Endothelial cell of umbilical vein (primary cell): ENCODE measurements around the gene LEO1. TPM values are rescaled to one million over a fixed set of nuclear protein-coding genes. Genes with fewer than 3 reads are reported as not detected.

Experiments used
- BruUV-seq: library from RNA; stranded (reverse); fragments of 400-500 nt; replicated peaks from 2 replicates; lab custom pipeline; 2021; lab: Mats Ljungman, UMichigan
- CTCF ChIA-PET: fragments of 300-600, 350-600 bp; sonication (Branson Sonifier 250); formaldehyde crosslinking; loops from one replicate; lab custom pipeline; 2021; ENCODE audit warnings: antibody characterized with exemption, inconsistent platforms; lab: Charles Lee
- POLR2A ChIA-PET: fragments of 300-600, 350-600 bp; sonication (Branson Sonifier 250); formaldehyde crosslinking; loops from one replicate; lab custom pipeline; 2021; ENCODE audit warnings: antibody characterized with exemption, inconsistent platforms; lab: Charles Lee
- DNase-seq: peaks from one replicate; pipeline ENCODE4 v3.0.0-alpha.2; 2011; ENCODE audit warnings: low read depth, low spot score
- FAIRE-seq: peaks from 2 replicates; lab custom pipeline; 2011; peaks lifted over from hg19 to GRCh38; lab: Jason Lieb, UNC
- H2AFZ ChIP-seq: 2 replicates; pipeline ENCODE4 v1.6.0; 2012; ENCODE audit warnings: low read depth, low read length, control low read depth, inconsistent platforms
- H3K27ac ChIP-seq: 2 replicates; pipeline ENCODE4 v1.5.1; 2011; ENCODE audit warnings: low read depth, mild to moderate bottlenecking, control low read depth, low read length, moderate library complexity; ENCODE audit not compliant: insufficient read depth
- H3K27me3 ChIP-seq, 2 experiments: 2 replicates each; pipeline versions ENCODE4 v1.6.0 to v1.6.1; 2011; ENCODE audit warnings: low read length in 2 of 2, mixed read lengths in 1 of 2; ENCODE audit not compliant: control insufficient read depth in 2 of 2, insufficient read depth in 2 of 2
- H3K36me3 ChIP-seq, 2 experiments: 2 replicates in 1 of 2; 3 replicates in 1 of 2; pipeline ENCODE4 v1.5.1; 2011; ENCODE audit warnings: low read length in 2 of 2, mild to moderate bottlenecking in 1 of 2, moderate library complexity in 1 of 2; ENCODE audit not compliant: control insufficient read depth in 2 of 2, insufficient read depth in 2 of 2; ENCODE audit errors: extremely low read depth in 1 of 2
- H3K4me1 ChIP-seq: 3 replicates; pipeline ENCODE4 v1.5.1; 2011; ENCODE audit warnings: mild to moderate bottlenecking, low read length; ENCODE audit not compliant: control insufficient read depth, insufficient read depth; ENCODE audit errors: extremely low read depth
- H3K4me2 ChIP-seq: 2 replicates; pipeline ENCODE4 v1.6.1; 2011; ENCODE audit warnings: low read length, control low read depth, mixed read lengths; ENCODE audit not compliant: insufficient read depth
- H3K4me3 ChIP-seq, 3 experiments: fragments of 200-600 bp in 1 of 3; sonication (generic), shearing (Covaris generic) in 1 of 3; replicated peaks in 1 of 3; 2 replicates each; pipeline ENCODE4 v1.5.1; 2011 to 2016; ENCODE audit warnings: control low read depth in 3 of 3, low read length in 3 of 3, mild to moderate bottlenecking in 2 of 3, inconsistent platforms in 1 of 3, low read depth in 1 of 3, moderate library complexity in 1 of 3; ENCODE audit not compliant: insufficient read depth in 1 of 3
- H3K79me2 ChIP-seq: 2 replicates; pipeline ENCODE4 v1.6.0; 2012; ENCODE audit warnings: low read length, inconsistent platforms; ENCODE audit not compliant: control insufficient read depth, insufficient read depth
- H3K9ac ChIP-seq: replicated peaks from 2 replicates; pipeline ENCODE3; 2011; ENCODE audit warnings: low read length, control low read depth; ENCODE audit not compliant: insufficient read depth; ENCODE audit errors: extremely low read depth
- H3K9me1 ChIP-seq: replicated peaks from 3 replicates; pipeline ENCODE4 v1.6.0; 2011; ENCODE audit warnings: mild to moderate bottlenecking, low read length; ENCODE audit not compliant: control insufficient read depth, insufficient read depth; ENCODE audit errors: extremely low read depth
- H3K9me3 ChIP-seq: replicated peaks from 2 replicates; pipeline ENCODE4 v1.5.1; 2012; ENCODE audit warnings: low read length, inconsistent platforms; ENCODE audit not compliant: control insufficient read depth, insufficient read depth
- H4K20me1 ChIP-seq: replicated peaks from 2 replicates; pipeline ENCODE3; 2011; ENCODE audit warnings: mild to moderate bottlenecking, low read length; ENCODE audit not compliant: control insufficient read depth, insufficient read depth; ENCODE audit errors: extremely low read depth
- EZH2 ChIP-seq: IDR thresholded peaks from 2 replicates; pipeline ENCODE4 v1.6.1; 2012; ENCODE audit warnings: borderline replicate concordance, low read depth, mild to moderate bottlenecking, moderate library complexity, low read length, inconsistent platforms; ENCODE audit not compliant: severe bottlenecking
- FOS ChIP-seq: IDR thresholded peaks from 2 replicates; pipeline ENCODE4 v1.6.1; 2011; ENCODE audit warnings: mild to moderate bottlenecking, low read length, moderate library complexity, borderline replicate concordance; ENCODE audit not compliant: insufficient read depth
- GATA2 ChIP-seq: IDR thresholded peaks from 2 replicates; pipeline ENCODE4 v1.7.0; 2011; ENCODE audit warnings: low read depth, mild to moderate bottlenecking, moderate library complexity, mixed read lengths, low read length; ENCODE audit not compliant: insufficient read length, insufficient read depth
- JUN ChIP-seq: IDR thresholded peaks from 2 replicates; pipeline ENCODE4 v1.6.1; 2011; ENCODE audit warnings: borderline replicate concordance, low read depth; ENCODE audit not compliant: insufficient read length, insufficient read depth
- MAX ChIP-seq: IDR thresholded peaks from 2 replicates; pipeline ENCODE4 v1.6.1; 2011; ENCODE audit not compliant: insufficient read depth, insufficient read length
- MYC ChIP-seq: IDR thresholded peaks from one replicate; pipeline ENCODE4 v1.6.1; 2011; ENCODE audit warnings: mild to moderate bottlenecking, low read depth, low read length
- POLR2A ChIP-seq: IDR thresholded peaks from 2 replicates; pipeline ENCODE4 v1.6.1; 2012; ENCODE audit warnings: low read depth, mild to moderate bottlenecking, control low read depth, low read length
- POLR2AphosphoS5 ChIP-seq: IDR thresholded peaks from 2 replicates; pipeline ENCODE4 v1.6.1; 2012; ENCODE audit warnings: low read depth, mild to moderate bottlenecking, control low read depth, low read length, moderate library complexity; ENCODE audit not compliant: insufficient read depth
- dilution Hi-C: fragments of 300-500 bp; cut with MboI; formaldehyde crosslinking; loops from one replicate; pipeline ENCODE4 v1.15.0; 2019; ENCODE audit warnings: low sequenced_read_pairs; ENCODE audit not compliant: extremely low pct_ligation_motif_present
- intact Hi-C: fragments of 100-400 bp; cut with micrococcal nuclease; formaldehyde crosslinking; loops from one replicate; pipeline ENCODE4 v1.10.0; 2022
- polyA plus RNA-seq, 4 experiments: library from polyadenylated mRNA; depleted of rRNA in 3 of 4; stranded (reverse) in 3 of 4; unstranded in 1 of 4; fragments of >200 nt; gene quantifications; 2 replicates each; pipeline versions ENCODE4 v1.2.1 to v1.2.3, GENCODE V29; 2011 to 2012; ENCODE audit warnings: missing spikeins in 1 of 4
- total RNA-seq: library from RNA; stranded (reverse); gene quantifications from 2 replicates; pipeline ENCODE4 v1.2.3, GENCODE V29; 2021
- TF ChIP-seq, protein P1 (sequence below), 2 donors: IDR thresholded peaks; 1 replicate in 1 of 2; 2 replicates in 1 of 2; pipeline ENCODE4 v1.5.1; 2011; ENCODE audit warnings: low read length in 2 of 2, mild to moderate bottlenecking in 2 of 2, moderate library complexity in 2 of 2, control low read depth in 1 of 2, inconsistent platforms in 1 of 2, low read depth in 1 of 2; ENCODE audit not compliant: insufficient read depth in 1 of 2; ENCODE audit errors: extremely low read depth in 1 of 2

LEO1 gene
- total and polyA plus RNA-seq, 2 donors (not counting 3 experiments of a cell fraction or from before 2014, with no cell fraction given), result 1.3 to 28.0 TPM

DNA sequence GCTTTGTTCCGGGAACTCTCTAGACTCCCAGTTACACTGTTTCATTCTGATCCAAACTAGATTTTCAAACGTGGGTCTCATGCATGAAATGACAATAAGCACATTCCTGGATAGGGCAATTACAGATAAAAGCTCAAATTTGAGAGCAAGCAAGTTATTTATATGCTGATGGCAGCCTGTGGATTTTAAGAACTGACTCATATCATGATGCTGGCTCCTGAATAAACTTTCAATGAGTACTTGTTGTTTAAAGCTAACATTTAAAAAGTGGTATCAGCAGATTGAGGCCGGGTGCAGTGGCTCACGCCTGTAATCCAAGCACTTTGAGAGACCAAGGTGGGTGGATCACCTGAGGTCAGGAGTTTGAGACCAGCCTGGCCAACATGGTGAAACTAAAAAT lies 66.6 kb downstream of the LEO1 start:
- DNase-seq (no peak), FAIRE-seq (no peak)
- no peak overlapping the region for H3K4me2 ChIP-seq
- no peaks in the 10 kb centered on the region for H3K4me1 ChIP-seq
- no peak overlapping the region for H3K27ac ChIP-seq
- no peaks in the 10 kb centered on the region for H4K20me1 ChIP-seq
- H3K79me2 ChIP-seq, result no peaks in the 10 kb centered on the region
- BruUV-seq, result no TSS peak
- CTCF ChIA-PET, result interaction anchor here (0.8 to 7.5 kb wide), 6 partner anchors 17 to 322 kb away, joined by 3 to 55 read pairs (median 3); no protein-coding TSS in a partner anchor
- H3K4me3 ChIP-seq, result no peak overlapping the region
- H2AFZ ChIP-seq, result no peak overlapping the region
- H3K9me1 ChIP-seq, result no peaks in the 10 kb centered on the region
- POLR2A ChIA-PET, result no interaction called here
- TF ChIP-seq POLR2AphosphoS5, result no peak
- intact Hi-C loops (loop anchor here (5.0 to 10.0 kb wide), 2 partner anchors 253 to 320 kb away; no protein-coding TSS in a partner anchor), dilution Hi-C loops (no loop called here)
- H3K27me3 ChIP-seq, result no peaks in the 10 kb centered on the region
- no peak overlapping the region for H3K9ac ChIP-seq
- peaks cover 2 to 7% of the 10 kb centered on the region in 2 experiments for H3K36me3 ChIP-seq
- no peaks in the 10 kb centered on the region for H3K9me3 ChIP-seq

GRCh38 chr15:51904421-51904820 lies 67.2 kb downstream of the LEO1 start:
- DNase-seq (no peak), FAIRE-seq (no peak)
- no peak overlapping the region for H3K4me3 ChIP-seq
- intact Hi-C loops, result loop anchor here (10.0 kb wide), 1 partner anchor 320 kb away; no protein-coding TSS in a partner anchor
- H3K27me3 ChIP-seq, result no peaks in the 10 kb centered on the region
- no peaks in the 10 kb centered on the region for H3K79me2 ChIP-seq
- no peaks in the 10 kb centered on the region for H3K4me1 ChIP-seq
- ChIA-PET CTCF (interaction anchor here (0.6 to 7.5 kb wide), 5 partner anchors 16 to 323 kb away, joined by 3 to 55 read pairs (median 5); no protein-coding TSS in a partner anchor), POLR2A (interaction anchor here (0.6 kb wide), 1 partner anchor 25 kb away, joined by 7 read pairs; no protein-coding TSS in a partner anchor)
- H3K27ac ChIP-seq, result no peak overlapping the region
- dilution Hi-C loops, result no loop called here
- no TSS peak for BruUV-seq
- H3K9ac ChIP-seq, result no peak overlapping the region
- TF ChIP-seq JUN (no peak), MAX (no peak), MYC (no peak), GATA2 (no peak), POLR2A (no peak), EZH2 (no peak), FOS (no peak), POLR2AphosphoS5 (no peak)
- TF ChIP-seq, protein P1, sequence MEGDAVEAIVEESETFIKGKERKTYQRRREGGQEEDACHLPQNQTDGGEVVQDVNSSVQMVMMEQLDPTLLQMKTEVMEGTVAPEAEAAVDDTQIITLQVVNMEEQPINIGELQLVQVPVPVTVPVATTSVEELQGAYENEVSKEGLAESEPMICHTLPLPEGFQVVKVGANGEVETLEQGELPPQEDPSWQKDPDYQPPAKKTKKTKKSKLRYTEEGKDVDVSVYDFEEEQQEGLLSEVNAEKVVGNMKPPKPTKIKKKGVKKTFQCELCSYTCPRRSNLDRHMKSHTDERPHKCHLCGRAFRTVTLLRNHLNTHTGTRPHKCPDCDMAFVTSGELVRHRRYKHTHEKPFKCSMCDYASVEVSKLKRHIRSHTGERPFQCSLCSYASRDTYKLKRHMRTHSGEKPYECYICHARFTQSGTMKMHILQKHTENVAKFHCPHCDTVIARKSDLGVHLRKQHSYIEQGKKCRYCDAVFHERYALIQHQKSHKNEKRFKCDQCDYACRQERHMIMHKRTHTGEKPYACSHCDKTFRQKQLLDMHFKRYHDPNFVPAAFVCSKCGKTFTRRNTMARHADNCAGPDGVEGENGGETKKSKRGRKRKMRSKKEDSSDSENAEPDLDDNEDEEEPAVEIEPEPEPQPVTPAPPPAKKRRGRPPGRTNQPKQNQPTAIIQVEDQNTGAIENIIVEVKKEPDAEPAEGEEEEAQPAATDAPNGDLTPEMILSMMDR (IDR thresholded peaks at IDR 0.05; ENCODE audit: extremely low read depth in 1 of 2, insufficient read depth in 1 of 2, low read depth in 1 of 2, low read length in 2 of 2), result no peak
- H2AFZ ChIP-seq, result no peak overlapping the region
- H3K4me2 ChIP-seq, result no peak overlapping the region
- H4K20me1 ChIP-seq, result no peaks in the 10 kb centered on the region
- no peaks in the 10 kb centered on the region for H3K9me3 ChIP-seq
- peaks cover 2 to 12% of the 10 kb centered on the region in 2 experiments for H3K36me3 ChIP-seq
- H3K9me1 ChIP-seq, result no peaks in the 10 kb centered on the region
